ENCODE measurements around the gene AGAP3.

Gene AGAP3

DNA sequence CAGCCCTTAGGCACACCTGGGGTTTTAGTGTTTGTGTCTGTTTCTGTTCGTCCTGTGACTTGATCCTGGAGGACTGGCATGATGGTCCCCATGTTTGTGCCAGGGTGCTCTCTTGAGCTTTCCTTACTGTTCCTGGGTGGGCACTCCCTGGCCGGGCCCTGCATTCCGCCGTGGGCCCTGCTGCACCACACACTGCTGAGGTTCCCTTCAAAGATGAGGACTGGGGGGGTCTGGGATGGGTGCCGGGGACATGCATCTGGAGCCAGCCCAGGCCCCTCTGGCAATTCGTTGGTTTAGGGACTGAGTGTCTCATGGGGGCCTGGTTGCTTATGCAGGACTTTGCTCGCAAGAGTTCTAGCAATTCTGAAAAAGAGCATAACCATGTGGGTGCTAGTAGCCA is 4.7 kb downstream of the AGAP3 start:
- H3K9me3 ChIP-seq (ENCODE audit: insufficient read depth, low read length): no peaks in the 10 kb centered on the region
- H3K36me3 ChIP-seq (ENCODE audit: insufficient read depth, insufficient read length, low read length): peaks cover 30% of the 10 kb centered on the region
- DNase-seq (ENCODE audit: low read depth, low spot score): no peak
- H3K4me3 ChIP-seq (ENCODE audit: insufficient read length, low read depth): no peak overlapping the region
- peaks cover 11% of the 10 kb centered on the region for H3K4me1 ChIP-seq (ENCODE audit: insufficient read depth, insufficient read length)
- TF ChIP-seq SUZ12 (IDR thresholded peaks at IDR 0.05; ENCODE audit: extremely low read depth, insufficient read depth, insufficient read length) (no peak), ZNF274 (IDR thresholded peaks at IDR 0.05; ENCODE audit: low read depth, low read length) (no peak), YY1 (IDR thresholded peaks at IDR 0.05; ENCODE audit: insufficient read depth, insufficient read length) (no peak)
- peaks cover 9% of the 10 kb centered on the region for H3K27me3 ChIP-seq (ENCODE audit: insufficient read depth, insufficient read length)
- H3K9ac ChIP-seq (ENCODE audit: insufficient read length, low read depth): no peak overlapping the region

- Histone ChIP-seq H3K36me3 (ENCODE audit: insufficient read depth, insufficient read length, low read length) (peaks cover 30% of the 10 kb centered on the region), H3K27me3 (ENCODE audit: insufficient read depth, insufficient read length) (peaks cover 9% of the 10 kb centered on the region), H3K9me3 (ENCODE audit: insufficient read depth, low read length) (no peaks in the 10 kb centered on the region), H3K9ac (ENCODE audit: insufficient read length, low read depth) (no peak overlapping the region), H3K4me1 (ENCODE audit: insufficient read depth, insufficient read length) (peaks cover 11% of the 10 kb centered on the region), H3K4me3 (ENCODE audit: insufficient read length, low read depth) (no peak overlapping the region)
- DNase-seq (ENCODE audit: low read depth, low spot score): no peak
- TF ChIP-seq ZNF274 (IDR thresholded peaks at IDR 0.05; ENCODE audit: low read depth, low read length) (no peak), SUZ12 (IDR thresholded peaks at IDR 0.05; ENCODE audit: extremely low read depth, insufficient read depth, insufficient read length) (no peak), YY1 (IDR thresholded peaks at IDR 0.05; ENCODE audit: insufficient read depth, insufficient read length) (no peak)
These were observed 5.2 kb downstream of the AGAP3 start for GRCh38 chr7:151091431-151091830.

DNA sequence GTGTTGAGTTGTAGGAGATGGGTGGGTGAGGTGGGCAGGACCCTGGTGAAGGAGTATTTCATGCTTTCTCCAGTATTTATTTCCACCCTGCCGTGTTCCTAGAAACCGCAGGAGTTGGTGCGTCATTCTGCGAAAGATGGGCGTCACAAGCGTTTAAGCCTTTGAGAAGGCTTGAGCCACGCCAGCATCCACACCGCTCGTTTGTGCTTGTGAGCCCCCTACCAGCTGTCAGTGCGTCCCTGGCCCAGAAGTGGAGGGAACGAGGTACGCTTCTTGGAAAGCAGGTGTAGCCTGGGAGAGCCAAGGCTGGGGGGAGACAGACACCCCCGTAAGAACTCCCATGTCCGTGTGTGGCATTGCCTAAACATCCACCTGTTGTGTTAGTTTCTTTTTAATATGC is 5.7 kb downstream of the AGAP3 start:
- no peak for TF ChIP-seq ZNF274 (IDR thresholded peaks at IDR 0.05; ENCODE audit: low read depth, low read length)
- Histone ChIP-seq H3K9ac (ENCODE audit: insufficient read length, low read depth) (no peak overlapping the region), H3K27me3 (ENCODE audit: insufficient read depth, insufficient read length) (peaks cover 9% of the 10 kb centered on the region), H3K36me3 (ENCODE audit: insufficient read depth, insufficient read length, low read length) (peaks cover 30% of the 10 kb centered on the region), H3K4me3 (ENCODE audit: insufficient read length, low read depth) (no peak overlapping the region), H3K9me3 (ENCODE audit: insufficient read depth, low read length) (no peaks in the 10 kb centered on the region), H3K4me1 (ENCODE audit: insufficient read depth, insufficient read length) (peaks cover 11% of the 10 kb centered on the region)
- no peak for DNase-seq (ENCODE audit: low read depth, low spot score)

- Histone ChIP-seq H3K36me3 (ENCODE audit: insufficient read depth, insufficient read length, low read length) (peaks cover 30% of the 10 kb centered on the region), H3K9me3 (ENCODE audit: insufficient read depth, low read length) (no peaks in the 10 kb centered on the region), H3K9ac (ENCODE audit: insufficient read length, low read depth) (no peak overlapping the region), H3K4me1 (ENCODE audit: insufficient read depth, insufficient read length) (peaks cover 9% of the 10 kb centered on the region), H3K27me3 (ENCODE audit: insufficient read depth, insufficient read length) (no peaks in the 10 kb centered on the region), H3K4me3 (ENCODE audit: insufficient read length, low read depth) (no peak overlapping the region)
- TF ChIP-seq SUZ12 (IDR thresholded peaks at IDR 0.05; ENCODE audit: extremely low read depth, insufficient read depth, insufficient read length) (no peak), YY1 (IDR thresholded peaks at IDR 0.05; ENCODE audit: insufficient read depth, insufficient read length) (no peak), ZNF274 (IDR thresholded peaks at IDR 0.05; ENCODE audit: low read depth, low read length) (no peak)
- DNase-seq (ENCODE audit: low read depth, low spot score): no peak
These were observed 7.5 kb downstream of the AGAP3 start for GRCh38 chr7:151093748-151094147.

- Histone ChIP-seq H3K4me3 (ENCODE audit: insufficient read length, low read depth) (no peak overlapping the region), H3K27me3 (ENCODE audit: insufficient read depth, insufficient read length) (no peaks in the 10 kb centered on the region), H3K9ac (ENCODE audit: insufficient read length, low read depth) (no peak overlapping the region), H3K9me3 (ENCODE audit: insufficient read depth, low read length) (no peaks in the 10 kb centered on the region), H3K4me1 (ENCODE audit: insufficient read depth, insufficient read length) (peaks cover 7% of the 10 kb centered on the region), H3K36me3 (ENCODE audit: insufficient read depth, insufficient read length, low read length) (peaks cover 30% of the 10 kb centered on the region)
- TF ChIP-seq ZNF274 (IDR thresholded peaks at IDR 0.05; ENCODE audit: low read depth, low read length) (no peak), SUZ12 (IDR thresholded peaks at IDR 0.05; ENCODE audit: extremely low read depth, insufficient read depth, insufficient read length) (no peak), YY1 (IDR thresholded peaks at IDR 0.05; ENCODE audit: insufficient read depth, insufficient read length) (no peak)
- no peak for DNase-seq (ENCODE audit: low read depth, low spot score)
These were observed 8.4 kb downstream of the AGAP3 start for GRCh38 chr7:151094675-151095074.

DNA sequence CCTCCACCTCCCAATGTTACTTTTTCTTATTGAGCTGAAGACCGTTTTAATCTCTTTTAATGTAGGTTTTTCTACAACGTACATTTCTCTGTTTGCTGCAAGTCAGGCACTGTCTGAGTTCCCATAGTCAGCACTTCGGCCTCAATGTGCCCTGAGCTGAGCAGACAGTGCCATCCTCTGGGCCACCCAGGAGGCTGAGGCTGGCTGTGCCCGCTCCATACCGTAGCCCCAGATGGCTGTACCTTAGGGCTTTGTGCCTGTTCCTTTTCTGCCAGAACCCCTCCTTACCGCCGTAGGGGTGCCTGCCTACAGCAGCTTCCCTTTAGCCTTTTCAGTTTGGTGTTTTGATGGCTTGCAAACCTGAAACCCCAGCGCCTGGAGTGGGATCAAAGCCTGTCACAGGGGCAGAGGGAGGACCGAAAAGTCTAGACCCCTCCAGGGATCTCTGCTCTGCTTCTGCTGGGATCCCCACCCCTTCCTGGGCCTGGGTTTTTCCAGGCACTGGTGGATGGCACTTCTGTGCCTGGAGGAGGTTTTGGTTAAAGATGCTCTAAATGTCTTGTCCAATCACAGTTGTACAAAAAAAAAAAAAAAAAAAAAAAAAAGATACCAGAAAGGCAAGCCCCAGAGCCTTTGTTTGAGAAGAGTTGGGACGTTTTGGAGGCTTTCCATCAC is 9.0 kb downstream of the AGAP3 start:
- TF ChIP-seq SUZ12 (IDR thresholded peaks at IDR 0.05; ENCODE audit: extremely low read depth, insufficient read depth, insufficient read length) (no peak), YY1 (IDR thresholded peaks at IDR 0.05; ENCODE audit: insufficient read depth, insufficient read length) (no peak), ZNF274 (IDR thresholded peaks at IDR 0.05; ENCODE audit: low read depth, low read length) (no peak)
- Histone ChIP-seq H3K9me3 (ENCODE audit: insufficient read depth, low read length) (no peaks in the 10 kb centered on the region), H3K27me3 (ENCODE audit: insufficient read depth, insufficient read length) (no peaks in the 10 kb centered on the region), H3K9ac (ENCODE audit: insufficient read length, low read depth) (no peak overlapping the region), H3K36me3 (ENCODE audit: insufficient read depth, insufficient read length, low read length) (peaks cover 30% of the 10 kb centered on the region), H3K4me3 (ENCODE audit: insufficient read length, low read depth) (no peak overlapping the region), H3K4me1 (ENCODE audit: insufficient read depth, insufficient read length) (peaks cover 4% of the 10 kb centered on the region)
- DNase-seq (ENCODE audit: low read depth, low spot score): no peak

GRCh38 chr7:151095828-151096475 is 9.7 kb downstream of the AGAP3 start:
- TF ChIP-seq ZNF274 (IDR thresholded peaks at IDR 0.05; ENCODE audit: low read depth, low read length) (no peak), YY1 (IDR thresholded peaks at IDR 0.05; ENCODE audit: insufficient read depth, insufficient read length) (no peak)
- Histone ChIP-seq H3K27me3 (ENCODE audit: insufficient read depth, insufficient read length) (no peaks in the 10 kb centered on the region), H3K4me3 (ENCODE audit: insufficient read length, low read depth) (no peak overlapping the region), H3K9me3 (ENCODE audit: insufficient read depth, low read length) (no peaks in the 10 kb centered on the region), H3K9ac (ENCODE audit: insufficient read length, low read depth) (no peak overlapping the region), H3K36me3 (ENCODE audit: insufficient read depth, insufficient read length, low read length) (peaks cover 27% of the 10 kb centered on the region), H3K4me1 (ENCODE audit: insufficient read depth, insufficient read length) (peaks cover 4% of the 10 kb centered on the region)
- no peak for DNase-seq (ENCODE audit: low read depth, low spot score)
